ENCODE measurements around the gene CCDC30.

CCDC30 gene

DNA sequence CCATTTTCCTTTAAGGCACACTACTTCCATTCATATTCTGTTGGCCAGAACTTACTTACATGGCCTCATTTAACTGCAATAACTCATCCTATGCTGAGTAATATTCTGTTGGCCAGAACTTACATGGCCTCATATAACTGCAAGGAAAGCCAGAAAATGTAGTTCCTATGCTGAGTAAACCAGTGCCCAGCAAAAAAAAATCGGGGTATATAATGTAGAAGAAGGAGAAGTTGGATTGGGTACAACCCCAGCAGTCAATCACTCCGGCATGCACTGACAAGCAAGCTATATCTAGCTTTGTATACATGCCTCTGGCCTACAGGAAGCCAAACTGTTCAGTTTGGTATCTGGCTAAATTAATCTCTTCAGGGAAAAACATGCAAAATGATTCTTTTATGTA is 155.8 kb downstream of the CCDC30 start:
- TF ChIP-seq TEAD4 (IDR thresholded peaks at IDR 0.05) (no peak), CEBPB (IDR thresholded peaks at IDR 0.05) (no peak)

DNA sequence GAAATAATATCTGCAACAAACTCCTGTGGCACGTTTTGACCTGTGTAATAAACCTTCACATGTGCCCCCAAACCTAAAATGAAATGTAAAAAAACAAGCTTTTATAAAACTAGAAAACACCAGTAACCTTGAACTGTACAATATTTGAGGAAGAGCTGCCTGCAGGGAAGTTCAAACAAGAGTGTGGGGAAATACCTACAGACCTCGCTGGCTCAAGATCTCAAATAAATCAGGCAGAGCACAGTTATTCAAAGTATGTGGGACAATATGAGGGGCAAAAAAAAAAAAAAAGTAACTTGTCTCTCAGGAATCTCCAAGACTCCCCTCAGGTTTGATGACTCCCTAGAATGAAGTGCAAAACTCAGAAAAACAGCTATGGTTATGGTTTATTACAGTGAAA is 157.2 kb downstream of the CCDC30 start:
- TF ChIP-seq FOXM1 (IDR thresholded peaks at IDR 0.05; ENCODE audit: borderline replicate concordance, low read depth) = no peak
- no peak for TF ChIP-seq NFIC (IDR thresholded peaks at IDR 0.05)
- no peak for TF ChIP-seq CREB1 (IDR thresholded peaks at IDR 0.05; ENCODE audit: low read depth)
- TF ChIP-seq TAF1 (IDR thresholded peaks at IDR 0.05; ENCODE audit: low read depth) = no peak
- TF ChIP-seq TCF12 (IDR thresholded peaks at IDR 0.05; ENCODE audit: low read depth) = no peak
- no peak for TF ChIP-seq ZBTB7A (IDR thresholded peaks at IDR 0.05; ENCODE audit: low read depth)
- TF ChIP-seq EGR1 (IDR thresholded peaks at IDR 0.05) = no peak
- no peak for TF ChIP-seq YY1 (IDR thresholded peaks at IDR 0.05; ENCODE audit: low read depth)
- TF ChIP-seq, protein P1, sequence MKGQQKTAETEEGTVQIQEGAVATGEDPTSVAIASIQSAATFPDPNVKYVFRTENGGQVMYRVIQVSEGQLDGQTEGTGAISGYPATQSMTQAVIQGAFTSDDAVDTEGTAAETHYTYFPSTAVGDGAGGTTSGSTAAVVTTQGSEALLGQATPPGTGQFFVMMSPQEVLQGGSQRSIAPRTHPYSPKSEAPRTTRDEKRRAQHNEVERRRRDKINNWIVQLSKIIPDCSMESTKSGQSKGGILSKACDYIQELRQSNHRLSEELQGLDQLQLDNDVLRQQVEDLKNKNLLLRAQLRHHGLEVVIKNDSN (IDR thresholded peaks at IDR 0.05) = no peak
- TF ChIP-seq, protein P2, sequence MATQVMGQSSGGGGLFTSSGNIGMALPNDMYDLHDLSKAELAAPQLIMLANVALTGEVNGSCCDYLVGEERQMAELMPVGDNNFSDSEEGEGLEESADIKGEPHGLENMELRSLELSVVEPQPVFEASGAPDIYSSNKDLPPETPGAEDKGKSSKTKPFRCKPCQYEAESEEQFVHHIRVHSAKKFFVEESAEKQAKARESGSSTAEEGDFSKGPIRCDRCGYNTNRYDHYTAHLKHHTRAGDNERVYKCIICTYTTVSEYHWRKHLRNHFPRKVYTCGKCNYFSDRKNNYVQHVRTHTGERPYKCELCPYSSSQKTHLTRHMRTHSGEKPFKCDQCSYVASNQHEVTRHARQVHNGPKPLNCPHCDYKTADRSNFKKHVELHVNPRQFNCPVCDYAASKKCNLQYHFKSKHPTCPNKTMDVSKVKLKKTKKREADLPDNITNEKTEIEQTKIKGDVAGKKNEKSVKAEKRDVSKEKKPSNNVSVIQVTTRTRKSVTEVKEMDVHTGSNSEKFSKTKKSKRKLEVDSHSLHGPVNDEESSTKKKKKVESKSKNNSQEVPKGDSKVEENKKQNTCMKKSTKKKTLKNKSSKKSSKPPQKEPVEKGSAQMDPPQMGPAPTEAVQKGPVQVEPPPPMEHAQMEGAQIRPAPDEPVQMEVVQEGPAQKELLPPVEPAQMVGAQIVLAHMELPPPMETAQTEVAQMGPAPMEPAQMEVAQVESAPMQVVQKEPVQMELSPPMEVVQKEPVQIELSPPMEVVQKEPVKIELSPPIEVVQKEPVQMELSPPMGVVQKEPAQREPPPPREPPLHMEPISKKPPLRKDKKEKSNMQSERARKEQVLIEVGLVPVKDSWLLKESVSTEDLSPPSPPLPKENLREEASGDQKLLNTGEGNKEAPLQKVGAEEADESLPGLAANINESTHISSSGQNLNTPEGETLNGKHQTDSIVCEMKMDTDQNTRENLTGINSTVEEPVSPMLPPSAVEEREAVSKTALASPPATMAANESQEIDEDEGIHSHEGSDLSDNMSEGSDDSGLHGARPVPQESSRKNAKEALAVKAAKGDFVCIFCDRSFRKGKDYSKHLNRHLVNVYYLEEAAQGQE (IDR thresholded peaks at IDR 0.05; ENCODE audit: low read depth) = no peak
- TF ChIP-seq EP300 (IDR thresholded peaks at IDR 0.05; ENCODE audit: borderline replicate concordance) = no peak

DNA sequence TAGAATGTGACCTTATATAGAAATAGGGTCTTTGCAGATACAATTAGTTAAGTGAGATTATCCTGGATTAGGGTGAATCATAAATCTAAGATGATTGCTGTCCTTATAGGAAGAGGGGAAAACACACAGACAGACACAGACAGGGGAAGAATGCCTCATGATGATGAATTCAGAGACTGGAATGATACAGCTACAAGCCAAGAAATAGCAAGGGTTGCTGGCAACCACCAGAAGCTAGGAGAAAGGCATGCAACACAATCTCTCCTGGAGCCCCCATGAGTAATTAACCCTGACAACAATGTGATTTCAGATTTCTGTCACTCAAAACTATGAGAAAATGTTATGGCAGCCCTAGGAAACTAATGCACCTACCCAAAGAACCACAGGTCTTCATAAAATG is 176.0 kb downstream of the CCDC30 start:
- TF ChIP-seq NFIC (IDR thresholded peaks at IDR 0.05) (no peak), YY1 (IDR thresholded peaks at IDR 0.05; ENCODE audit: low read depth) (no peak), TEAD4 (IDR thresholded peaks at IDR 0.05) (no peak), TAF1 (IDR thresholded peaks at IDR 0.05; ENCODE audit: low read depth) (no peak), CEBPB (IDR thresholded peaks at IDR 0.05) (no peak), RAD21 (IDR thresholded peaks at IDR 0.05; ENCODE audit: low read depth) (no peak), EP300 (IDR thresholded peaks at IDR 0.05; ENCODE audit: borderline replicate concordance) (no peak), TCF12 (IDR thresholded peaks at IDR 0.05; ENCODE audit: low read depth) (no peak), ZBTB7A (IDR thresholded peaks at IDR 0.05; ENCODE audit: low read depth) (no peak), EGR1 (IDR thresholded peaks at IDR 0.05) (no peak)

DNA sequence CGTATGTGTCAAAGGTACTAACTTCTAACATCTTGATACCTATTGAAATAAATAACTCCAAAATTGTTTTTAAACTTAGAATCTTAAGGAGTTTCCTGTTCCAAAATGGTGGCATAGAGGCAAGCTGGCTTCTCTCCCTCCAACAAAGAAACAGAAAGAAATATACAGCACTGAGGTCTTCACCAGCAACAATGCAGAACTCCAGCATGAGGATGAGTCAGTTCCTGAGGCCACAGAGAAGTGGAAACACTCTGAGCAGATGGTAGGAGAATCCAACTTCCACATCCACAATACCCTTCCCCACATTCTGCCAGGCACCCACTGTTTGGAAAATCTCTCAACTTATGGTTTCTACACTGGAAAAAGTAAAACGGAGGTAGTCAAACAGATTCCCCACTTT is 183.0 kb downstream of the CCDC30 start:
- TF ChIP-seq EP300 (IDR thresholded peaks at IDR 0.05; ENCODE audit: borderline replicate concordance) (no peak), EGR1 (IDR thresholded peaks at IDR 0.05) (no peak), NFIC (IDR thresholded peaks at IDR 0.05) (no peak), FOXM1 (IDR thresholded peaks at IDR 0.05; ENCODE audit: borderline replicate concordance, low read depth) (no peak), TCF12 (IDR thresholded peaks at IDR 0.05; ENCODE audit: low read depth) (no peak), CEBPB (IDR thresholded peaks at IDR 0.05) (no peak), TAF1 (IDR thresholded peaks at IDR 0.05; ENCODE audit: low read depth) (no peak), RAD21 (IDR thresholded peaks at IDR 0.05; ENCODE audit: low read depth) (no peak), YY1 (IDR thresholded peaks at IDR 0.05; ENCODE audit: low read depth) (no peak), TEAD4 (IDR thresholded peaks at IDR 0.05) (no peak)
- TF ChIP-seq, protein P1 (IDR thresholded peaks at IDR 0.05) = no peak
- TF ChIP-seq, protein P2 (IDR thresholded peaks at IDR 0.05; ENCODE audit: low read depth) = no peak

DNA sequence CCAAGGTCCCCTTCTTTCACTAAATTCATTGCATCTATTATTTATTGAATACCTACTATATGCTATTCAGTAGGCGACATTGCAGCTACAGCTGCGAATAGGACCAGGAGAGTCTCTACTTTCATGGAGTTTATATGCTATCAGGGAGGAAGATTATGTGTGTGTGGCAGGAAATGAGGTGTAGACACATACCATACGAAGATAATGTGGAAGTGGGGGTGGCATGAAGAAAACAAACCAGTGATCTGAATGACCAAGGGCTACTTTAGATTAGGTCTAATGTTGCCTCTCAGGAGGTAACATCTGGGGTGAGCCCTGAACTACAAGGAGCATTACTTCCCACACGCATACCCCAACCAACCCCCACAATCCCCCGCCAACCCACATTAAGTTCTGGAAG is 194.1 kb downstream of the CCDC30 start:
- TF ChIP-seq, protein P2 (IDR thresholded peaks at IDR 0.05; ENCODE audit: low read depth) = no peak
- no peak for TF ChIP-seq TEAD4 (IDR thresholded peaks at IDR 0.05)
- no peak for TF ChIP-seq FOXM1 (IDR thresholded peaks at IDR 0.05; ENCODE audit: borderline replicate concordance, low read depth)
- TF ChIP-seq EP300 (IDR thresholded peaks at IDR 0.05; ENCODE audit: borderline replicate concordance) = no peak
- no peak for TF ChIP-seq TAF1 (IDR thresholded peaks at IDR 0.05; ENCODE audit: low read depth)
- no peak for TF ChIP-seq RAD21 (IDR thresholded peaks at IDR 0.05; ENCODE audit: low read depth)
- TF ChIP-seq TCF12 (IDR thresholded peaks at IDR 0.05; ENCODE audit: low read depth) = no peak
- TF ChIP-seq ZBTB7A (IDR thresholded peaks at IDR 0.05; ENCODE audit: low read depth) = no peak
- TF ChIP-seq CREB1 (IDR thresholded peaks at IDR 0.05; ENCODE audit: low read depth) = no peak
- TF ChIP-seq EGR1 (IDR thresholded peaks at IDR 0.05) = no peak
- no peak for TF ChIP-seq CEBPB (IDR thresholded peaks at IDR 0.05)
- TF ChIP-seq, protein P1 (IDR thresholded peaks at IDR 0.05) = no peak
- TF ChIP-seq NFIC (IDR thresholded peaks at IDR 0.05) = no peak
- TF ChIP-seq, protein P3, sequence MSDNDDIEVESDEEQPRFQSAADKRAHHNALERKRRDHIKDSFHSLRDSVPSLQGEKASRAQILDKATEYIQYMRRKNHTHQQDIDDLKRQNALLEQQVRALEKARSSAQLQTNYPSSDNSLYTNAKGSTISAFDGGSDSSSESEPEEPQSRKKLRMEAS (IDR thresholded peaks at IDR 0.05) = no peak
- no peak for TF ChIP-seq YY1 (IDR thresholded peaks at IDR 0.05; ENCODE audit: low read depth)

Data from Ishikawa (cell line).